Measurements from ENCODE around the gene ADAMTS10.
"Not testable (repeated sequence)": the region's sequence is repeated elsewhere in the genome, so short reads cannot be mapped to it uniquely, and the experiment has no call there.

ADAMTS10 gene

DNA sequence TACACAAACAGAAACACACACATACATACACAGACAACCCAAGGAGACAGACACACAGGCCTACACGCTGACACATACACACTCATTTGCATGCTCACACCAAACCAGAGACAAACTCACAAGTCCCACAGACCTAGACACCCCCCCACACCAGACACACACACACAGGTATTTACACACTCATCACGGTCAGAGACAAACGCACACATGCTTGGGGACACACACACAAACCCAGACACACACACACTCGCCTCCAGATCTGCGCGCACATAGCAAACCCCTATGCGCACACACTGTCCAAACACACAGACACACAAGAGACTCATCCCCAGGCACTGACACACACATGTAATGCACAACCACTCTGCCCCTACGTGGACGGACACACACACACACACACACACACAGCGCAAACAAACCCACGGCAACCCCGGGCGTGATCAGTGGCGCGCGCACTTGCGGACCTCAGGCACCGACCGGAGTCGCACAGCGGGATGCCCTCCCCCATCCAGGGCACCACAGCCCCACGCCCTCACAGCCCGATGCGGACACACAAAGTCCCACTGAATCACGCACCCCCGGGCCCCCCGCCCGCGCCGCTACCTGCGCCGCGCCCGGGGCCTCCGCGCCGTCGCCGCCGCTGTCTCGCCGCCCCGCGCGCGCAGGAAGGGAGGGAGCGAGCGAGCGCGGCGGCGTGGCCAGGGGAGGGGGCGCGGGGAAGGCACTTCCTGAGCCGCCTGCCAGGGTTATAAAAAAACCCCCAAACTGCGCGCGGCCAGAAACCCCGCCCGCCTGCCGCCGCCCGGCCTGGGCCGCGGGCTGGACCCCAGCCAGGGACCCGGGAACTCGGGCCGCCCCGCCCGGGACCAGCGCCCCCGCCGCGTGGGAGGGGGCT lies at the start of gene ADAMTS10:
TSS of gene ADAMTS10 (minus strand) at position 675 of the 895 bp plus-strand sequence. CDS start 5,005 bp downstream, outside the sequence.
- no peak for DNase-seq

DNA sequence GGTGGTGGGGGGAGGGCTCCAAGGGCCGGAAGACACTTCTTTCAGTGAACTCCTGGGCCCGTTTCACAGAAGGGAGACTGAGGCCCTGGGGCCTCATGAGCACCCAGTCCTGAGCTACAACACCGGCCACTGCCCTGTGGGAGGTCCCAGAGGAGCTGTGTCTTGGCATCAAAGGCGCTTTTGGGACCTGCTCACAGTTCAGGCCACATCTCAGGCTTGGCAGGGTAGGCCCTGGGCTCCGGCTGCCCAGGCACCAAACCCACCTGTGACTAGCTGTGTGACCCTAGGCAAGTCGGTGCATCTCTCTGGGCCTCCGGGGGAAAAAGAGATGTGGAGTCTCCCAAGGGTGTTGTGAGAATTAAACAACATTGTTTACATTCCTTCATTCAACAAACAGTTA lies 49.4 kb upstream of the ADAMTS10 start:
- no peak for DNase-seq

DNA sequence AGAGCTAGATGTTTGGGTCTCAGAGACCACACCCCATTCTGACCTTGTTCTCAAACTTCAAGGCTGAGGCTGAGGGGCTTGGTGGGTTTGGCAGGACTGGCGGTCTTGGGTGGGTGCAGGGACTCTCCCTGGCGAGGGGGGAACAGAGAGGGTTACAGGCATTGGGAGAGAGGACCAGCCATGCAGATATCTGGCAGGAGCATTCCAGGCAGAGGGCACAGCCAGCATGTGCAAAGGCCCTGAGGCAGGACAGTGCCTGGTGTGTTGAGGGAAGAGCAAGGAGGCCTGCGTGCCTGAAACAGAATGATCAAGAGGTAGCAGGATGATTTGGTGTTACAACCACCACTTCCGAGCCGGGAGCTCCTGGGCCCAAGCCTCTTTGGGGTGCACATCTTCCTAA lies 47.4 kb upstream of the ADAMTS10 start:
- no peak for DNase-seq

DNA sequence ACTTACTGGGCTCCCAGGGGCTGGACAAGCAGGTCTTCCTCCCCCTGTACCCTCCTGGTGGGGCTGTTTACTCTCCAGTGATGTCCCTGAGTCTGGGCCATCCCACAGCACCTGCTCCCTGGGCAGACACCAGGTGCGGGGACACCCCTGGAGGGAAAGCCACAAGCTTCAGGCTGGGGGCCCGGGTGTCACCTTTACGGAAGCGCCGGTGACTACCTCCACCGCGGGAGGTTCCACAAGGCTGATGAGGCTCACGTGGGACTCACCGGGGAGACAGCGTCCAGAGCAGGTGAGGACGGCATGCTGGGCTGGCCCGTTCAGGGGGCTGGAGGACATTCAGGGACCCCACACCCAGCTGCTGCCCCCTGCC lies 44.8 kb upstream of the ADAMTS10 start:
- DNase-seq, result no peak

DNA sequence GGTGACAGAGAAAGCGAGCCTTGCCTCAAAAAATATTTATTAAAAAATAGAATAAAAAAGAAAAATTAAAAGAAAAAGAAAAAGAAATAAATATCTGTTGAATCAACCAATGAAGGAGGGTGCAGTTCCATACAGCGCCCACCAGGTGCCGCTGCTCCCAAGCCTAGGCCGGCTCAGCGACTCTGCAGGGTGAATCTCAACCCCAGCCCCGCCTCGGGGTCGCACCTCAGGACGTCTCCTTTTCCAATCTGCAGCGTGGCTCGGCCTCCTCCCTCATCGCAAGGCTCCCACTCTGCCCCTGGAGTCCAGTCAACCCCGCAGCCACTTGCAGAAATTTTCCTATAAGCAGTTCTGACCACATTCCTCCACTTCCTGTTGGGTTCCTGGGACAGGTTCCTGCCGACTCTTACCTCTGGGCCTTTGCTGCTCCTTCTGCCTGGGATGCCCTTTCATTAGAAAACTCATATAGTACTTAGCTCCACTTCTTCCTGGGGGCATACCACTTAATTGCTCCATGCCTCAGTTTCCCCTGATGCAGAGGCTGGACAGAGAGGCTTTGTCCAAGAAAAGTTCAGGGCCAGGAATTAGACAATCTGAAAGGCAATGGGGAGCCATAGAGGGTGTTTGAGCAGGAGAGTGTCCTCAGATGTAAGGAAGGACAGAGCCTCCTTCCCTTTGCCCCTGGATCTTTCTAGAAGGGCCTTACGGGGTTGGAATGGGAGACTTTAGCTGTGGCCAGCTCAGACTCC lies 44.2 kb upstream of the ADAMTS10 start:
- DNase-seq, result peak; percentile 63

DNA sequence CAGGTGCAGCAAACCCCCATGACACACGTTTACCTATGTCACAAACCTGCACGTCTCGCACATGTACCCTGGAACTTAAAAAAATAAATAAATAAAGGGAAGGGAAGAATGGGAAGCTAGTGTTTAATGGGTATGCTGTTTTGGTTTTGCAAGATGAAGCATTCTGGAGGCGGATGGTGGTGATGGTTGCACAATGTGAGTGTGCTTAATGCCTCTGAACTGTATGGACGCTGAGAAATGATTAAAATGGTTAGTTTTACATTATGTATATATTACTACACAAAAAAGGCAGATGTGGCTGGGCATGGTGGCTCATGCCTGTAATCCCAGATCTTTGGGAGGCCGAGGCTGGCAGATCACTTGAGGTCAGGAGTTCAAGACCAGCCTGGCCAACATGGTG lies 37.7 kb upstream of the ADAMTS10 start:
- no peak for DNase-seq

DNA sequence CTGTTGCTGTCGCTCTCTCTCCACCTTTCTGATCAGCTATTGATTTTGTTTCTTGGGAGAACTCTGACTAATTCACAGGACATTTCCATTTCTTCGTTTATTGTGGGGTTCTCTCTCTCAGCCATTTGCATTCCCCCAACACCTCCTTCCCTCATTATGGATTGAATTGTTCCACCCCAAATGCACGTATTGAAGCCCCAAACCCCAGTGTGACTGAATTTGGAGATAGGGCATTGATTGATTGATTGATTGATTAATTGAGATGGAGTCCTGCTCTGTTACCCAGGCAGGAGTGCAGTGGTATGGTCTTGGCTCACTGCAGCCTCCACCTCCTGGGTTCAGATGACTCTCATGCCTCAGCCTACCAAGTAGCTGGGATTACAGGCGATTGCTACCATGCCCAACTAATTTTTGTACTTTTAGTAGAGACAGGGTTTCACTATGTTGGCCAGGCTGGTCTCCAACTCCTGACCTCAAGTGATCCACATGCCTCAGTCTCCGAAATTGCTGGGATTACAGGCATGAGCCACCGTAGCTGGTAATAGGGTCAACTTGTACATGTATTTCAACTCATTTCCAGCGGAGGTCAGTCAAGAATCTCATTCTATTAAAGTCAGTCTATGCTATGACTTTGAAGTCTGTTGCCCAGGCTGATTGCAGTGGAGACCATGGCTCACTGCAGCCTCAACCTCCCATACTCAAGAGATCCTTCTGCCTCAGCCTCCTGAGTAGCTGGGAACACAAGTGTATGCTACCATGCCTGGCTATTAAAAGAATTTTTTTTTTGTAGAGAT lies 33.5 kb upstream of the ADAMTS10 start:
- no peak for DNase-seq

DNA sequence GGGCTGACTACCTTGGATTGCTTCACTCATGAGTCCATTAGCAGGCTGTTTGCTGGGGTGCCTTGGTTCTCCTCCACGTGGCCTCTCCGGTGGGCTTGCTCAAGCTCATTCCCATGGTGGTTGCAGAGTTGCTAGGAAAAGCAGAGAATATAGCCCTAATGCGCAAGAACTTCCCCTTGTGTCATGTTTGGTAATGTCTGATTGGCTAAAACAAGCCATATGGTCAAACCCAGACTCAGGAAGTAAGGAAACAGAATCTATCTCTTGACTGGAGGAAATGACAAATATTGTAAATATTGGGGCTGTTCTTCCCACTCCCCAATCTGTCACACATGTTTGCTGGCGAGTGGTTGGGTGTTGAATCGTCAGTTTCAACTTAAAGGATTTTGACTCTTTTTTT lies 32.0 kb upstream of the ADAMTS10 start:
- no peak for DNase-seq

DNA sequence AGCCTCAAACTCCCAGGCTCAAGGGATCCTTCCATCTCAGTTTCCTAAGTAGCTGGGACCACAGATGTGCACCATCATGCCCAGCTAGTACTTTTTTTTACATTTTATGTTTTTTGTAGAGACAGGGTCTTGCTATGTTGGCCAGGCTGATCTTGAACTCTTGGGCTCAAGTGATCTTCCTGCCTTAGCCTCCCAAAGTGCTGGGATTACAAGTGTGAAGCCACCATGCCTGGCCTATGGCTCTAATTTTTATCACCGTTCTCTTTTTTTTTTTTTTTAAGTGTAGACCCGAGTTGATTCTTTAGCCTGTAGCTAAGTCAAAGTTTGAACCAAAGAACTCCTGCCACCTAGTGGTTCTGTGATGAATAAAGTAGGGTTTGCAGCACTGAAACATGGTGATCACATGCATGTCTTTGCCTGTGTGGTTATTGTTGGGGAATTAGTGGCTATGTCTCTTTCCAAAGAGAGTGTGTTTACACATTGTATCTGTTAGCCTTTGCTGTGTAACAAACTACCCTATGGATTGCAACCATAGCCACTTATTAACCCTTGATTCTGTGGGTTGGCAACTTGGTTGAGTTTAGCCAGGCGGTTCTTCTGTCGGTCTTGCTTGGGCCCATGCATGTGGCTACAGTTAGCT lies 31.5 kb upstream of the ADAMTS10 start:
- DNase-seq, result no peak

DNA sequence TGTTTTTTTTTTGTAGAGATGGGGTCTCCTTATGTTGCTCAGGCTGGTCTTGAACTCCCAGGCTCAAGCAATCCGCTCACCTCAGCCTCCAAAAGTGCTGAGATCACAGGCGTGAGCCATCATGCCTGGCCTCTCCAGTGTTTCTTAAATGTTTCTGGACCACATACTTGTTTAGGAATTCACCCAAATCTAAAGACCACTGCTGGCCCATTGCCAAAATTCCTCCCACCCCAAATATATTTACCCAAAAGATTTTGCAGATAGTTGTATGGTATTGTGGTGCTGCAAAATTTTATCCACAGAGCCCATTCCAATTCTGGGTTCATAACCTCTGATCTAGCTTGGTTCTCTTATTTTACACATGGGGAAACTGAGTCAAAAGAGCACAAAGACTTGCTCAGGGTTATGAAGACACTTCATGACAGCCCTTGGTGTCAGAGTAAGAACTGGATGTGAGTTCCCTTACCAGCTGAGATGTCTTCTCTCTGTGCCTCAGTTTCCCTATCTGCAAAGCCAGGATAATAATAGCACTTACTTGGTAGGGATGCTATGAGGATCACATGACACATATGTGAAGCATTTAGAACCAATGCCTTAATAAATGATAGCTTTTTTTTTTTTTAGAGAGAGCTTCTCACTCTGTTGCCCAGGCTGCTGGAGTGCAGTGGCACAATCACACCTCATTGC lies 30.8 kb upstream of the ADAMTS10 start:
- no peak for DNase-seq

DNA sequence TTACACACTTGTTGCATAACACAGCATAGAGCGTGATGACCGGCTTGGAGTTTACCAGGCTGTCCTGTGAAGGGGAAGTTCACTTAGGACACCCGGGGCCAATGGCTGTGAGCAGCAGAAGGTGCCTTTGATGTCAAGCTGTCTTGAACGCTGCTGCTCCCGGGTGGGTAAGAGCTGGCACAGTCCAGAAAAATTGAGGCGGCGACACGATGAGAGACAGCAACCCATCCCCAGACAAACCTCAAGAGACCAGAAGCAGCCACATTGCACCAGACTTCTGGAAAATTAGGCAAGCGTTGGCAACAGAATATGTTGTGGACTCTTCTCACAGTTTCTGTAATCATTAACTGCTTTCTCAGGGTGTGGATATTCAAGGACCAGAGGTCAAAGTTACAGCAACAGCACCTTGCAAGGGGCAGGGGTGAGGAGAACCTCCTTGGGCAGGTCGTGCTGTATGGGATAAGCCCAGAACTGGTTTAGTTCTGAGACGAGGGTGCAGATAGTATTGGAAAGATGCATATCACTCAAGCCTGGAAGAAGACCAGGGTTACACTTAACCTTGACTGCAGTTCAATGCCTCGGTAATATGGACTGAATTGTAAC lies 30.0 kb upstream of the ADAMTS10 start:
- DNase-seq, result no peak

DNA sequence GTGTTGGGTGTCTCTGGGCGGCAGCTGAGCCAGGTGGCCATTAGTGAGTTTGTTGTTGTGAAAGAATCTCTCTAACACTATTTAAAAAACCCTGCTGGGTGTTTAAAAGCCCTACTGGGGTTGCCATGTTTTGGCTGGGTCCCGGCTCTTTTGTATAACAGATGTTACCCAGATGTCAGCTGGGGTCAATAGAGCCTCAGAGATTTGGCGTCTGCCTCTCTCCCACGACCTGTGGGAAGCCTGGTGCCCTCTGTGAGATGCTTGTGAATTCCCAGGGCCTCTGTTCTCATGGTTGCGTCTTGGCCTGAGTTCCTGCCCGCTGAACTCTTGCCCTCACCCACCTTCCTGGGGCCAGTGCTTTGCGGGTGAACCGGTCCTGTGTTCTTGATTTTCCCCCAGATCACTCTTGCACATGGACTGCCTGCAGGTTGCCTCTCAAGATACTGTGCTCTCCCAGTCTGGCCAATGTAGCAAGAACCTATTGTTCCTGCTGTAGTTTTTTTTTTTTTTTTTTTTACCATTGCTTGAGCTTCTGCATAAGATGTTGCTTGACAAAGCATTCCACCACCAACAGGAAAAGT lies 29.4 kb upstream of the ADAMTS10 start:
- no peak for DNase-seq

DNA sequence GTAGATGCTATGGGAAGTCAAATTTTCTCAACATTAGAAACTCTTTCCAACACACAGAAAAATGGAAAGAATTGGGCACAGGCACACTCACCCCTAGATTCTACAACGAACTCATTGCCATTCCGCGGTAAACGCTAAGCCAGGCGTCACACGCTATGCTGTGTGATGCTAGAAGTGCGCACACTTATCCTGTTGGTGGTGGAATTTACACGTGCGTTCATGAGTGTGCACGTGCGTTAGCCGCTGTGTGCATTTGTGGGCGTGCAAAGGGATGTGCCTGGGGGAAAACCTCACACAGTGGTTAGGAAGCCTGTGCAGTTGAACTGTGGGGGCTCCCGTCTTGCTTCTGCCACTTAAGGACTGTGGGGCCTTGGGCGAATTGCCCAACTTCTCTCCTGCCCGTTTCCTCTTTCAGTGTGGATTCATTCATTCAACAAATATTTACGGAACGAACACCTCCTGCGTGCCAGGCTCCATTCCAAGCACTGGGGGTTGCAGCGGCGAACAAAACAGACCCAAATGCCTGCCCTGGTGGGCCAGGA lies 27.6 kb upstream of the ADAMTS10 start:
- DNase-seq, result no peak

DNA sequence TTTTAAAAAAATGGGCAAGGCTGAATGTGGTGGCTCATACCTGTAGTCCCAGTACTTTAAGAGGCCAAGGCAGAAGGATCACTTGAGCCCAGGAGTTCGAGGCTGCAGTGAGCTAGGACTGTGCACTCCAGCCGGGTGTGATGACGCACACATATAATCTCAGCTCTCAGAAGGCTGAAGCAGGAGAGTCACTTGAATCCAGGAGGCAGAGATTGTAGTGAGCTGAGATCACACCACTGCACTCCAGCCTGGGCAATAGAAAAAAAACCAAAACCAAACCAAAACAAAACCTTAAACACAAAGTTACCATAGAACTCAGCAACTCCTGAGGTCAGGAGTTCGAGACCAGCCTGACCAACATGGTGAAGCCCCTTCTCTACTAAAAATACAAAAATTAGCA lies 26.6 kb upstream of the ADAMTS10 start:
- DNase-seq, result not testable (repeated sequence)

DNA sequence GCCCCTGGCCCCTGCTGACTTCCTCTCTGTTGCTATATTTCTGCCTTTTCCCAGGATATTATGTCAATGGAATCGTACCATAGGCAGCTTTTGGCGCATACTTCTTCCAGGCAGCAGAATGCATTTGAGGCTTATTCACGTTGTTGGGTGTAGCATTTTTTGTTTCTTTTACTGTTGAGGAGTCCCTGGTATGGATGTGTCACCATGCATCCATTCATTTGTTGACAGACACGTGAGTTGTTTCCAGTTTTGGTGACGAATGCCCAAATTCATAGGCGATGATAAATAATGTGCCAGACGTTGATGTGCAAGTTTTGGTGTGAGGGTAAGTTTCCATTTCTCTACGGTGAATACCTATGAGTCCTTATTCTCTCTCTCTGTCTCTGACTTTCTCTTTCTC lies 24.9 kb upstream of the ADAMTS10 start:
- DNase-seq, result no peak

DNA sequence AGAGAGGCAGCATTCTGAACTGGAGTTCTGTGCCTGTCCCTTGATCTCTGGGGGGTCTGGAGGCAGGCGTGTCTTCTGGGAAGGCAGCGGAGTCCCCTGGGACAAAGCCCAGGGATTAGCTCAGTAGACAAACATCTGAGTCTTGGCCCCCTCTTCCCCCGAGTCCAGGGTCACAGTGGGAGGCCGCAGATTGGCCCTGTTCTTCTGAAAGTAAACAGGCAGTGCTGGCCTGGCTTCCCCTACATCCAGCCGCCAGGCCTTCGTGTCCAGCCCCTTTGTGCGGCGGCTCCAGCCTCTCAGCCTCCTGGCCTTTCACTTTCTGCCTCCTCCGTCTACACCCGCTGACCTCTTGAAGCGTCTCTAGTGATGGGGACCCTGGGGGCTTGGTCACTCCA lies 20.9 kb upstream of the ADAMTS10 start:
- DNase-seq, result no peak

DNA sequence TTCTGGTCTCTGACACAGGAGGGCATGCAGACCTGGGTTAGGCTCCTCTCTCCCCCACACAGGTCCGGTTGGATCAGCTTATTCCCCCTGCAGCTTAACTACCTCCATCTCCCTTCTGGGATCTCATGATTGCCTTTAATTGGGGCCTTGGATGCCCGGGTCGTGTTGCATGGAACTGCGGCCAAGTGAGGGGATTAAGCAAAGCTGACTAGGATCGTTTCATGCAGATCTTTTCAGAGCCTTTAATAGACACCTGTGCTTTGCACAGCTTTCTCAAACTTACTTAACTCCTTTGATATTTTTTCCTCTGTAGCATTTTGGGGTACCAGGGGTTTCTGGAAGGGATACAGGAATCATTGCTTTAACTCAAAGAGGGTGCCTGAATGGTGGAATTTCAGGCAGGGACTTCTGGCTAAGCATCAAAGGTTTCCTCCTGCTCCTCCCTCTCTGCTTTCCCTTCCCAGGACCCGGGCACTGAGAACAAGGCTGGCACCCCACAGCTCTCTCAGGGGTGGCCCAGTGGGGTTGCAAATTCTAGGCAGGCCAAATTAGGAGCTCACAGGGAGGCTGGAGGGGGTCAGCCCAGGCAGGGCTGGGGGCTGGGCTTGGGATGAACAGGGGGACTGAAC lies 20.4 kb upstream of the ADAMTS10 start:
- DNase-seq, result no peak

DNA sequence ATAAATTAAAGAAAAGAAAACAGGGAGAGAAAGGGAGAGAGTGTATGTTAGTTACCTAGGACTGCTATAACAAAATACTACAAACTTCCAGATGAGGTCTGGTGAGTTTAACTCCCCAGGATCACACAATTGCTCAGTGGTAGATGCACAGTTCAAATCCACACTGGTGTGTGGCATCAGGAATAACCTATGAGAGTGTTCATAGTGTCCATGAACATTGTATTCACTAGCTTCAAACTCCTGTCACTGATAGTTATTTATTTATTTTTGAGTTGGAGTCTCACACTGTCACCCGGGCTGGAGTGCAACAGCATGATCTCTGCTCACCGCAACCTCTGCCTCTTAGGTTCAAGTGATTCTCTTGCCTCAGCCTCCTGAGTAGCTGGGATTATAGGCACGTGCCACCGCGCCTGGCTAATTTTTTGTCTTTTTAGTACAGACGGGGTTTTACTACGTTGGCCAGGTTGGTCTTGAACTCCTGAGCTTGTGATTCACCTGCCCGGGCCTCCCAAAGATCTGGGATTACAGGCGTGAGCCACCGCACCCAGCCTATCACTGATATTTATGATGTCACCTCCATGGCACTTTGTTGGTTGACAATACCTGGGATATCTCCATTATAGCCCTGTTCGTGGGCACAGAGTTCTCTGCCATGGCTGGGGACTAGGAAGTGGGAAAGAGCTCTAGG lies 19.6 kb upstream of the ADAMTS10 start, which contains the start of gene NFILZ:
TSS of gene NFILZ (plus strand) at position 638 of the 688 bp plus-strand sequence. CDS start 46,133 bp downstream, outside the sequence.
- DNase-seq, result no peak

DNA sequence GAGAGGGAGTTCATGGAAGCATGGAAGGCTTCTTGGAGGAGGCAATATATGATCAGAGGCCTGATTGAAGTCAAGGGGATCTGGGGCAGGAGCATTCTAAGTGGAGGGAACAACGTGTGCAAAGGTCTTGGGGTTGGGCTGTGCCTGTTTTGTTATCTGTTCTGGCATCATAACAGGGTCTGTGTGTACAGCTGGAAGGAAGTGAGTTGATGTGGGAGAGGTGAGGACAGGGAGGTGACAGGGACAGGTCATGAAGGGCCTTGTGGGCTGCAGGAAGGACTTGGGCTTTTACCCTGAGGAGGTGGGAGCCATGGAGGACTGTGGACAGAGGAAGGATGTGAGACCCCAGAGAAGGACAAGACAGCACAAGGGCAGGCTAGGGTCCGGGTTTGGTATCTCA lies 18.7 kb upstream of the ADAMTS10 start:
- no peak for DNase-seq

DNA sequence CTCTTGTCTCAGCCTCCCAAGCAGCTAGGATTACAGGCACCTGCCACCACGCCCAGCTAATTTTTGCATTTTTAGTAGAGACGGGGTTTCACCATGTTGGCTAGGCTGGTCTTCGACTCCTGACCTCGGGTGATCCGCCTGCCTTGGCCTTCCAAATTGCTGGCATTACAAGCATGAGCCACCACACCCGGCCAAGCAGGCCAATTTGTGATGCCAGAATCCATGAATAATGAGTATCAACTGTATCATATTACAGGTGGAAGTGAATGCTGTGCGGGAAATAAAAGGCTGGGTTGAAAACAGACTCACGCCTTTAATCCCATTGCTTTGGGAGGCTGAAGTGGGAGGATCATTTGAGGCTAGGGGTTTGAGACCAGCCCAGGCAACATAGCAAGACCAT lies 16.3 kb upstream of the ADAMTS10 start:
- DNase-seq, result no peak

All from NK-92 treated with Interleukin-12 subunit alpha and Interleukin-12 subunit beta, amount 100 ng/mL, for 24 hours (cell line).